ENCODE results near the gene MCM7. TPM values are rescaled to one million over a fixed set of nuclear protein-coding genes. Genes with fewer than 3 reads are reported as not detected.

Gene MCM7
- total and polyA plus RNA-seq, 10 of the 15 experiments (the other 5 are each of a cell fraction or from before 2014, with no cell fraction given), result 183 to 383 (median 244) TPM

GRCh38 chr7:100148559-100149328 is 47.5 kb upstream of the MCM7 start, which contains the start of gene LAMTOR4:
LAMTOR4 (plus strand) TSS chr7:100148918; CDS start chr7:100148973, 55 bp downstream.
- ChIA-PET POLR2A (interaction anchor here (0.6 to 2.6 kb wide), 20 partner anchors 9 to 682 kb away, joined by 3 to 28 read pairs (median 4); partner anchors contain the start of genes AP4M1, GAL3ST4, GPC2 and MCM7), SMC1A (ENCODE audit: uncharacterized antibody, unreplicated experiment) (interaction anchor here (0.8 to 2.3 kb wide), 17 partner anchors 12 to 259 kb away, joined by 3 to 12 read pairs (median 3); partner anchors contain the start of genes GPC2 and STAG3), RAD21 (ENCODE audit: unreplicated experiment) (interaction anchor here (0.6 to 2.4 kb wide), 21 partner anchors 9 to 280 kb away, joined by 3 to 17 read pairs (median 4); partner anchors contain the start of genes GAL3ST4, GPC2, PVRIG and ZCWPW1), CTCF (interaction anchor here (0.6 to 5.7 kb wide), 14 partner anchors 8 to 544 kb away, joined by 3 to 43 read pairs (median 4); no protein-coding TSS in a partner anchor)
- Histone ChIP-seq H2AFZ (ENCODE audit: control insufficient read depth, low read depth, low read length) (peak within 1 kb of the TSS; percentile 81), H3K9ac (ENCODE audit: control insufficient read depth, insufficient read depth, low read length) (peak within 1 kb of the TSS; percentile 92), H3K4me2 (ENCODE audit: control insufficient read depth, insufficient read depth) (peak within 1 kb of the TSS; percentile 88), H3K4me1 (ENCODE audit: control insufficient read depth, insufficient read depth, low read length) (peaks cover 5% of the 10 kb centered on the region; the same call in 1 of the 2 replicates), H3K4me3 (peak within 1 kb of the TSS; percentile 99), H3K9me3 (replicated peaks; ENCODE audit: control insufficient read depth, insufficient read depth, low read length) (no peaks in the 10 kb centered on the region), H3K36me3 (ENCODE audit: control insufficient read depth in 2 of 2, insufficient read depth in 2 of 2, low read length in 1 of 2) (peaks cover 0 to under 1% of the 10 kb centered on the region in 2 experiments), H3K79me2 (ENCODE audit: control insufficient read depth, insufficient read depth, low read length) (peaks cover 22% of the 10 kb centered on the region), H3K27me3 (replicated peaks in 1 of 2; ENCODE audit: control insufficient read depth in 2 of 2, insufficient read depth in 2 of 2, low read length in 1 of 2) (no peaks in the 10 kb centered on the region), H3K27ac (ENCODE audit: control insufficient read depth, insufficient read depth) (peak within 1 kb of the TSS; percentile 86), H4K20me1 (ENCODE audit: control insufficient read depth, insufficient read depth) (no peaks in the 10 kb centered on the region)
- intact Hi-C loops (cut with micrococcal nuclease; ENCODE audit: unreplicated experiment) (loop anchor here (1.0 to 5.0 kb wide), 3 partner anchors 48 to 69 kb away; partner anchors contain the start of genes AP4M1, MCM7 and PVRIG), in situ Hi-C loops (cut with MboI) (no loop called here)
- peak; percentile 99 for ATAC-seq
- 2% methylated on average over 43 of the region's 46 CpGs for WGBS (ENCODE audit: insufficient coverage, insufficient replicate concordance, low lambda C conversion rate, missing lambda C conversion rate)
- FAIRE-seq, result peak; percentile 99
- BruUV-seq (replicated peaks), result no TSS peak
- DNase-seq (ENCODE audit: low read depth, low spot score), result peak; percentile 100
- TF ChIP-seq HDGF (IDR thresholded peaks at IDR 0.05), result peak; percentile 94; the same call in 1 of the 2 replicates
- peak; percentile 82 for TF ChIP-seq CREB1 (IDR thresholded peaks at IDR 0.05; ENCODE audit: low read depth)
- peak; percentile 48; the same call in 1 of the 2 replicates for TF ChIP-seq RB1 (IDR thresholded peaks at IDR 0.05; ENCODE audit: borderline replicate concordance)
- peak; percentile 59 for TF ChIP-seq NBN (IDR thresholded peaks at IDR 0.05)
- TF ChIP-seq EGR1 (IDR thresholded peaks at IDR 0.05; ENCODE audit: borderline replicate concordance in 1 of 2, low read depth in 2 of 2, low read length in 2 of 2), result 0 out of 3 replicates have a peak, but pooled peaks of 1 of the 2 experiments have one; percentile 7
- peak; percentile 4 for TF ChIP-seq SKIL (IDR thresholded peaks at IDR 0.05; ENCODE audit: low read depth, poor library complexity, severe bottlenecking)
- peak; percentile 91 for TF ChIP-seq NFYB (IDR thresholded peaks at IDR 0.05; ENCODE audit: insufficient read depth, low read depth, low read length)
- 0 out of 2 replicates have a peak, but pooled peaks have one; percentile 23 for TF ChIP-seq JUND (IDR thresholded peaks at IDR 0.05; ENCODE audit: low read depth, low read length)
- TF ChIP-seq DPF2 (IDR thresholded peaks at IDR 0.05), result 0 out of 2 replicates have a peak, but pooled peaks have one; percentile 57
- peak; percentile 16; the same call in 1 of the 2 replicates for TF ChIP-seq GATAD2B (conservative IDR thresholded peaks at IDR 0.05; ENCODE audit: low read depth)
- TF ChIP-seq CBFB (IDR thresholded peaks at IDR 0.05; ENCODE audit: low read depth), result peak; percentile 56; the same call in 1 of the 2 replicates
- TF ChIP-seq SMAD1 (IDR thresholded peaks at IDR 0.05; ENCODE audit: low read depth, partially characterized antibody), result peak; percentile 67
- peak; percentile 79; the same call in 1 of the 2 replicates for TF ChIP-seq POLR2AphosphoS2 (IDR thresholded peaks at IDR 0.05; ENCODE audit: low read depth, low read length)
- TF ChIP-seq BRCA1 (IDR thresholded peaks at IDR 0.05; ENCODE audit: low read depth, low read length), result no peak
- TF ChIP-seq IRF3 (IDR thresholded peaks at IDR 0.05), result peak; percentile 89
- TF ChIP-seq FOXM1 (IDR thresholded peaks at IDR 0.05; ENCODE audit: low read depth, low read length), result no peak
- no peak for TF ChIP-seq SMARCA5 (IDR thresholded peaks at IDR 0.05)
- no peak; the same call in 1 of the 2 replicates for TF ChIP-seq SREBF2 (IDR thresholded peaks at IDR 0.05; ENCODE audit: low read length)
- no peak for TF ChIP-seq RELA (IDR thresholded peaks at IDR 0.05; ENCODE audit: borderline replicate concordance, partially characterized antibody)
